ENCODE results near the gene CERS6.
"Not testable (repeated sequence)": the region's sequence is repeated elsewhere in the genome, so short reads cannot be mapped to it uniquely, and the experiment has no call there.

The CERS6 gene

DNA sequence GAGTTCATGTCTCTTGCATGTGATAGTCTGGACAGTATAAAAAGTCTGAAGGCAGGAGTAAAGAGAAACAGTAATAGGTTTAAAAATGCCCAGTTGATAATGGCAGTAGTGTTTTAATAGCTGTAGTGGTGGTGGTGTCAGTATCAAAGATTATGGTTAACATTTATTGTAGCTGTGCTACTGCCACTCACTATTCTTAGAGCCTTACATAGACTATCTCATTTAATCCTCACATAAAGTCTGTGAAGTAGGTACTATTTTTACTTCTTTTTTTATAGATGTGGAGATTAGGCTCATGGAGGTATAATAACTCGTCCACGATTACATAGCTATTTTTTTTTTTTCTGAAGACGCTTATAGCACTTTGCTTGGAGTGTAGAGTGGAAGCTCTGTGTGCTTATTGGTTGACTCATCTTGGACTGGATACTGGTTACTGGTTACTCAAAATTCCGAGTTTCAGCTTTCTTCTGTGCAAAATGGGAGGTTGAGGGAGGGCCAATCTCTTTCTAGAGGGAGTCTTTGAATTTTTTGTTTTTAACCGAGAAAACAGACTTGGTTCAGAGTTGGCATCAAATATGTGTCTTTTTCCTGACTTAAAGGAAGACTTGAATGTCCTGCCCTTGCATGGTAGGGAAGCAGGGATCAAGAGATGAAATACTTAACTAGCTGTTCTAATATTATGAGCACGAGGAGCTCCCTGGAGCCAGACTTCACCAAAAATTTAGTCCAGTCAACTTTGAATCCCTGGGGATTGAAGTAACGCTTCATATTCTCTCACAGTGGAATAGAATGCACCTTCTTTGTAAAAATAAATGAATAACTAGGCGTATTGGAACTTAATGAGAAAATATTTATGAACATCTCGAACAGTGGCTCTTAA is 27.1 kb downstream of the CERS6 start:
- DNase-seq (no peak), ATAC-seq (replicated peaks) (no peak)
- H3K9me3 Mint-ChIP-seq, result no peaks in the 10 kb centered on the region
- no peak overlapping the region for H3K27ac Mint-ChIP-seq
- no peaks in the 10 kb centered on the region for H3K4me1 Mint-ChIP-seq (ENCODE audit: low read depth in 2 of 2)
- no peaks in the 10 kb centered on the region for H3K27me3 Mint-ChIP-seq
- H3K4me3 Mint-ChIP-seq, result no peak overlapping the region
- peaks cover 3% of the 10 kb centered on the region for H3K36me3 Mint-ChIP-seq (ENCODE audit: insufficient read depth)

DNA sequence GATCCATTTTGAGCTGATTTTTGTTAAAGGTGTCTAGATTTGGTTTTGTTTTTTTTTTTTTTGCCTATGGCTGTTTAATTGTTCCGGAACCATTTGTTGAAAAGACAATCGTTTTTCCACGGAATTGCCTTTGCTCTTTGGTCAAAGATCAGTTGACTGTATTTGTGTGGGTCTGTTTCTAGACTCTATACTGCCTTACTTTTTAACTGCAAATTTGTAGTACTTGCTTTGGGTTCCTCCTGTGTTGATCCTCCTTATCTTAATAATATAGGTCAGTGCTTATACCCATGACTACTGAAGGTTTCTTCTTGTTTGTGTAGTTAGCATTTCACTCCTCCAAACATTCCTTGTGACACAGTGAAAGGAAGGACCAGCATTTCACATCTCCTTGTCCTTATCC is 30.4 kb downstream of the CERS6 start:
- ATAC-seq (replicated peaks) (no peak), DNase-seq (no peak)
- Mint-ChIP-seq H3K4me3 (no peak overlapping the region), H3K27ac (no peak overlapping the region), H3K36me3 (ENCODE audit: insufficient read depth) (no peaks in the 10 kb centered on the region), H3K27me3 (no peaks in the 10 kb centered on the region), H3K9me3 (no peaks in the 10 kb centered on the region), H3K4me1 (ENCODE audit: low read depth in 2 of 2) (peaks cover 11 to 12% of the 10 kb centered on the region in 2 donors)

DNA sequence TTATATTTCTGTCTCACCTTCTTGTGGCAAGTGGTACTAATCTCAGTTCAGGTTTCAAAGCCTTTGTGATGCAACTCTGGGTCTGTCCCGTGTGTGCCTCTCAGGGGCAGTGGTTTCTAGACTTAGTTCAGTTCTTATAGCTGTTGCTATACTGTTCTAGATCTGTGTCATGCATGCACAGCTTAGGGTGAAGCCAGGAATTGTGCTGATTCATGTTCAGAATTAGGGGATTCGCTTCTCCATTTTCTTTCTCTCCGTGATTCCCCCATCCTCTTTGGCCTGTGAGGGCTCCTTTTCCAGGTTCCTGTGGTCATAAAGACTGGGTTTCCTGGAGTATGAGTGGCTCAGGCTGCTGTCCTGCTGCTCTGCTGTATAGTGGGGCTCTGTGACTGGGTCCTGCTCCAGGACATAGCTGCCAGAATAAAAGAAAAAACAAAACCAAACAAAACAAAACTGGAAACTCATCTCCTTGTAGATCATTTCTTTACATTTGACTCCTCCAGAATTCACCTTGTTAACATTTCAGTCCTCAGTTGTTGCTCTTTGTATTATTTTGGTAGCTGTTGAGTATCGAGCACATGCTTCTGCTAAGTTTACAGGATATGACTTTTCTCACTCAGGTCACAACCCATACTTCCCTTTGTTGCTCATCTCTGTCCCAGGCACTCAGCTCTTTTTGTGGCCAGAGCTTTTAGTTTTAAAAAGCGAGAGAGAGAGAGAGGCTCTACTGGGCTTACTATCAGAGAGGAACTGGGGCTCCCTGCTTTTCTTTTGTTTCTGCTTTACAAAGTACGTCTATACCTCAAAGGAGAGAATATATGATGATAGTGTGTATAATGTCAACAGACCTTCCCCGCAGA is 34.2 kb downstream of the CERS6 start:
- no peaks in the 10 kb centered on the region for H3K9me3 Mint-ChIP-seq
- DNase-seq (peak in 1 of 3 experiments; percentile 7), ATAC-seq (replicated peaks) (peak; percentile 84)
- H3K4me1 Mint-ChIP-seq (ENCODE audit: low read depth in 2 of 2), result peaks cover 18 to 20% of the 10 kb centered on the region in 2 donors
- H3K27me3 Mint-ChIP-seq, result peaks cover 0 to 5% of the 10 kb centered on the region in 2 donors
- no peaks in the 10 kb centered on the region for H3K36me3 Mint-ChIP-seq (ENCODE audit: insufficient read depth)
- H3K4me3 Mint-ChIP-seq, result peak overlapping the region; percentile 63 to 66
- peak overlapping the region; percentile 29 to 89 for H3K27ac Mint-ChIP-seq

DNA sequence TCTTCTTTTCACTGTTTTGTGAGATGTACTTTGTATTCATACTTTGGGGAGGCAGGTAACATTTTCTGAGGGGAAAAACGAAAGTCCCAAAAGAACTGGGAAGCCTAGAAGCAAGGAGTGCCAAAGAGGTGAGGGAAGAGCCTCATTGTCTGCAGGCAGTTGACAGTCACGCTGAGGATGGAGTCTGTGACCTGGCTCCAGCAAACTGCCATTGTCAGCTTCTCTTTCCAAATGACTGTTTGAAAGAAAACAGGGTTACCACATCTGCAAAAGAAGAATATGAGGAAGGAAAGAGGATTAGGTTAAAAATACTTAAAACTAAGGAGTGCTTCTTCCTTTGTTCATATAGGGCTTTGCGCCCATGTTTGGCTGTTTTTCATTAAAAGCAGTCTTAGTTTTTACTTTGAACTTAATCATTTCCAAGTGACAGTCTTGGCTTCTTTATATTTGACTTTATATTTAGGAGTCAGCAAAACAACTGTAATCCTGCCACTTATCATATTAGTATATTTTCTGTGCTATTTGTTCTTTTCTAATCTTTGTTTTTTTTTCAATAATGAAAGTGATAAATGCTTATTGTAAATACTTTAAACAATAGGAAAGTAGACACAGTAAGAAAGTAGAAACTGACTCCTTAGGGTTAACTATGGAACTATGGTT is 35.0 kb downstream of the CERS6 start:
- DNase-seq, result no peak
- H3K36me3 Mint-ChIP-seq (ENCODE audit: insufficient read depth), result no peaks in the 10 kb centered on the region
- H3K9me3 Mint-ChIP-seq, result no peaks in the 10 kb centered on the region
- peak overlapping the region; percentile 29 to 89 for H3K27ac Mint-ChIP-seq
- H3K4me3 Mint-ChIP-seq, result peak overlapping the region; percentile 63 to 66
- ATAC-seq (replicated peaks), result peak; percentile 30
- H3K27me3 Mint-ChIP-seq, result peaks cover 0 to 5% of the 10 kb centered on the region in 2 donors
- peaks cover 20 to 21% of the 10 kb centered on the region in 2 donors for H3K4me1 Mint-ChIP-seq (ENCODE audit: low read depth in 2 of 2)

DNA sequence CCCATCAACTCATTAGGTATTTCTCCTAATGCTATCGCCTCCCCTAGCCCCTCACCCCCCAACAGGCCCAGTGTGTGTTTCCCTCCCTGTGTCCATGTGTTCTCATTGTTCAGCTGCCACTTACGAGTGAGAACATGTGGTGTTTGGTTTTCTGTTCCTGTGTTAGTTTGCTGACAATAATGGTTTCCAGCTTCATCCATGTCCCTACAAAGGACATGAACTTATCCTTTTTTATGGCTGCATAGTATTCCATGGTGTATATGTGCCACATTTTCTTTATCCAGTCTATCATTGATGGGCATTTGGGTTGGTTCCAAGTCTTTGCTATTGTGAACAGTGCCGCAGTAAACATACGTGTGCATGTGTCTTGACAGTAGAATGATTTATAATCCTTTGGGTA is 35.7 kb downstream of the CERS6 start:
- not testable (repeated sequence) for ATAC-seq (replicated peaks); DNase-seq; H3K36me3 Mint-ChIP-seq (ENCODE audit: insufficient read depth); H3K27me3 Mint-ChIP-seq; H3K9me3 Mint-ChIP-seq
- H3K4me3 Mint-ChIP-seq, result peak overlapping the region in 1 of 2 donors; percentile 66
- peak overlapping the region in 1 of 2 donors; percentile 29 for H3K27ac Mint-ChIP-seq
- peaks cover 20 to 21% of the 10 kb centered on the region in 2 donors for H3K4me1 Mint-ChIP-seq (ENCODE audit: low read depth in 2 of 2)

DNA sequence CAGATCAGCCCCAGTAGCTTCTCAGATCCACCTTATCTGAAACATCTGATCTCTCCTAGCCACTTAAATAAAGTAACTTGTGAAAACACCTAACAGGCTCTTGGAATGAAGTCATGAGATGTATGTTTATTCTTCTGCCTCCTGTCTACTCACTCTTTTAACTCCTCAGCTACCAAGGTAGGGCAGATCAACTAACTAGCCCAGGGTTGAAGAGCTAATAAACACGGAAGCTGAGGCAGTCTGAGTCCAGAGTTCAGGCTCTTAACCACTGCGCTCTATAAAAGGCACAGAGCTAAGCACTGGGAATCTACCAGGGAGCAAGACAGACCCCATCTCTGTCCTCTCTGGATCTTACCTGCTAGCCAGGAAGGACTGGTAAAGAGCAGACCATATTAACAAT is 37.1 kb downstream of the CERS6 start:
- not testable (repeated sequence) for H3K27ac Mint-ChIP-seq; H3K36me3 Mint-ChIP-seq (ENCODE audit: insufficient read depth); H3K9me3 Mint-ChIP-seq; DNase-seq; H3K4me3 Mint-ChIP-seq; ATAC-seq (replicated peaks)
- Mint-ChIP-seq H3K27me3 (peaks cover 7 to 16% of the 10 kb centered on the region in 2 donors), H3K4me1 (ENCODE audit: low read depth in 2 of 2) (peaks cover 20 to 22% of the 10 kb centered on the region in 2 donors)

DNA sequence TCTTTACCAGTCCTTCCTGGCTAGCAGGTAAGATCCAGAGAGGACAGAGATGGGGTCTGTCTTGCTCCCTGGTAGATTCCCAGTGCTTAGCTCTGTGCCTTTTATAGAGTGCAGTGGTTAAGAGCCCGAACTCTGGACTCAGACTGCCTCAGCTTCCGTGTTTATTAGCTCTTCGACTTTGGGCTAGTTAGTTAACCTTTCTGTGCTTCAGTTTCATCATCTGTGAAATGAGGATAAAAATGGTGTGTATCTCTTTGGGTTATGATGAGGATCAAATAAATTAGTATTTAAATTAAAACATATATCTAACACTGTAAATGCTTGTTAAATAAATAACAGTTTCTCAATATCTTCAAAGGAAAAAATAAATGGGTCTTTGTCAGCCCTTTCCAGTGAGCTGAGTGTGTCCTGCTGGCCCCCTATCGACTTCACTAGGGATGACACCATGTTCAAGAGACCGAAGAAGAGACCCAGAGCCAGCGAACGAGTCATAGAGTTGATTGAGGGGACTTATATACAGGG is 38.2 kb downstream of the CERS6 start:
- H3K36me3 Mint-ChIP-seq (ENCODE audit: insufficient read depth), result no peaks in the 10 kb centered on the region
- DNase-seq (no peak), ATAC-seq (replicated peaks) (no peak)
- H3K4me1 Mint-ChIP-seq (ENCODE audit: low read depth in 2 of 2), result peaks cover 20 to 24% of the 10 kb centered on the region in 2 donors
- H3K9me3 Mint-ChIP-seq, result no peaks in the 10 kb centered on the region
- no peak overlapping the region for H3K4me3 Mint-ChIP-seq
- peaks cover 7 to 20% of the 10 kb centered on the region in 2 donors for H3K27me3 Mint-ChIP-seq
- no peak overlapping the region for H3K27ac Mint-ChIP-seq

DNA sequence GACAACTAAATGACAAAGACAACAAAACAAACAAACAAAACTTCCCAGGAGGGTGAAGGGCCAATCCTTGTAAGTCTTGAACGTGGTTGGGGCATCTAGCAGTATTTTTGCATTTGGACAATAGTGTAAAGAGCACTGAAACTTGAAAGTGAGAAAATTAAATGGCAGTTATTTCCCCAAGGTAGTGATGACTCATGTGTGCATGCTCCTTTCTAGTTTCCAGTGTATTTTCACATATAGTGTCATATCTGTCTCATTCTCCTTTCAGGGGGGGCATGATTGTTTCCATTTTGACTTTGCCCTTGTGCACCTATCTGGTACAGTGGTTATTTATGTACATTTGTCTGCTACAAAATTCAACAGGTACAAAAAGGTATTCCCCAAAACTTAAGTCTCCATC is 39.5 kb downstream of the CERS6 start:
- Mint-ChIP-seq H3K27ac (no peak overlapping the region), H3K9me3 (no peaks in the 10 kb centered on the region), H3K4me1 (ENCODE audit: low read depth in 2 of 2) (peaks cover 14 to 17% of the 10 kb centered on the region in 2 donors), H3K27me3 (peaks cover 7 to 20% of the 10 kb centered on the region in 2 donors), H3K4me3 (no peak overlapping the region), H3K36me3 (ENCODE audit: insufficient read depth) (no peaks in the 10 kb centered on the region)
- DNase-seq (no peak), ATAC-seq (replicated peaks) (no peak)

DNA sequence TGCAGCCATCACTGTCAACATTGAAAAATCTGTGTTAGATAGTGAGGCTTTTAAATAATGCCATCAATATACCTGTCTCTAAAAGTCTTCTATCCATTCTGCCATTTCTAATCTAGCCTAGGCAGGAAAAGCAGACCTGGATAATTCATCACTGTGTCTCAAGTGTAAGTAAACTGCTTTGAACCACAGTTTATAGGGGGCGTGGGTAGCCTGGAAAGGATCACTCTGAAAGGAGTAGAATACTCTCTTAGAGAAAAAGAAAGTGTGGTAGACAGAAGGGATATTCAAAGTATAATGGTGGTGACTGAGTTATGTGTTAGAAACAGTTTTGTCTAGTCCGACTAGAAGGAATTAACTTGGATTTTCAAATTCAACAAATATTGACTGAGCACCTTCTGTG is 40.8 kb downstream of the CERS6 start:
- DNase-seq (no peak), ATAC-seq (replicated peaks) (no peak)
- H3K36me3 Mint-ChIP-seq (ENCODE audit: insufficient read depth), result no peaks in the 10 kb centered on the region
- H3K27ac Mint-ChIP-seq, result no peak overlapping the region
- no peak overlapping the region for H3K4me3 Mint-ChIP-seq
- peaks cover 7 to 20% of the 10 kb centered on the region in 2 donors for H3K27me3 Mint-ChIP-seq
- no peaks in the 10 kb centered on the region for H3K9me3 Mint-ChIP-seq
- peaks cover 7 to 8% of the 10 kb centered on the region in 2 donors for H3K4me1 Mint-ChIP-seq (ENCODE audit: low read depth in 2 of 2)

DNA sequence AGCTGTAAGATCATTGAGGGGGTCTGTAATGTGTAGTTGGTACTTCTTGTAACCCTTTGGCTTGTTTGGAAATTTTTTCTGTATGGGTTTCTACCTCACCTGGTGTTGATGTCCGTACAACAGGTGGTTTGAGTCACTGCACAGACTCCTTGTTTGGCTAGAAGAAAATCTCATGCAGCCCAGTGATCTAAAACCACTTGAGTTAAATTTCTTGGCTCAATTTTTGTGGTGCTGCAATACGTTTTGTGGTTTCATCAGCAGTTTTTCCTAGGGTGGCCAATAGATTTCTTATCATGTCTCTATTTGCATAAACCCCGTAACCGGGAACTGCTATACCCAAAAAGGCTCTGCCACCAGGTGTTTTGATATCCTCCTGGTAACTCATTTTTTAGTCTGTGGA is 43.4 kb downstream of the CERS6 start:
- Mint-ChIP-seq H3K4me1 (ENCODE audit: low read depth in 2 of 2) (peaks cover 0 to 6% of the 10 kb centered on the region in 2 donors), H3K9me3 (no peaks in the 10 kb centered on the region), H3K27me3 (peaks cover 7 to 15% of the 10 kb centered on the region in 2 donors), H3K4me3 (no peak overlapping the region), H3K36me3 (ENCODE audit: insufficient read depth) (no peaks in the 10 kb centered on the region), H3K27ac (no peak overlapping the region)
- DNase-seq (no peak), ATAC-seq (replicated peaks) (no peak)

DNA sequence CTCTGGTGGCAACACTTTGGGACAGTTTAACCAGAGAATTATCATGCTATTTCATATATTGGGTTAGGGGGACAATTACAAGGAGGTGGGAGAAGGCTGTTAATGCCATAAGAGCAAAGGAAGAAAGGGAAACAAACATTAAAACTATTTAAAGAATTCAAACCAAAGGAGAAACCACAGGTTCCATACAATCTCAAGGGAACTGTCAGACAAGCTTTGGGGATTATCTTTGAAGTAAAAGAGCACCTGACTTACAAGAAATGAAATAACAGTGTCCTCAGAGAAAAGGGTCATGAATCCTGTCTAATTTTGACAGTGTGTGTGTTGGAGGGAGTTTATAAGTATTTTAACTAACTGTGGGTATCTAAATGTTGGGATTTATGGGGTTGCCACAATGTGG is 44.4 kb downstream of the CERS6 start:
- ATAC-seq (replicated peaks), result no peak
- Mint-ChIP-seq H3K9me3 (no peaks in the 10 kb centered on the region), H3K4me3 (no peak overlapping the region), H3K27ac (no peak overlapping the region), H3K27me3 (peaks cover 7 to 15% of the 10 kb centered on the region in 2 donors), H3K4me1 (ENCODE audit: low read depth in 2 of 2) (peaks cover 0 to 6% of the 10 kb centered on the region in 2 donors), H3K36me3 (ENCODE audit: insufficient read depth) (no peaks in the 10 kb centered on the region)
- no peak for DNase-seq

DNA sequence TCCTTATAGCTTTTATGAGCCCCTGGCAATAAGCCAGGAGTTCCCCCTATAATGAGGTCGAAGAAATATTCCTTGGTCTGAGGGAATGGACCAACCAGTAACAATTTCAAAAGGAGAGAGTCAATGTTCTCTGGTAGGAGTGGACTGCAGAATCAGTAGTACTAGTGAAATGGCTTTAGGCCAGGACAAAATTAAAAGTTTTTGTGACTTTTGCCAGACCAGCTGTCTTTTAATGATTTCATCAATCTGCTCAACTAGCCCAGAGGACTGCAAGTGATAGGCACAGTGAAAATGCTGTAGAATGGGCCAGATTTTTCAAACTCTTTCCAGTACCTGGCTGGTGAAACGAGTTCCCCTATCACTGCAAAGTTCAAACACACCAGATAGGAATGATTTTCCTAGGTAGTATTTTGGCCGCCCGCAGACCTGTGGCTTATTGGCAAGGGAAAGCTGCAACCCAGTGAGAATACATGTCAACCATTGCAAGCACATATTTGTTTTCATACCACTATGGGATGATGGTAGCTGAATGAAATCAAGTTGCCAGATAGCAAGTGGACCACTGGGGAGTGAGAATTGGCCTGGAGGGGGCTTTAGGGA is 45.5 kb downstream of the CERS6 start:
- no peaks in the 10 kb centered on the region for H3K9me3 Mint-ChIP-seq
- H3K27ac Mint-ChIP-seq, result no peak overlapping the region
- no peak for DNase-seq
- H3K27me3 Mint-ChIP-seq, result peaks cover 7 to 15% of the 10 kb centered on the region in 2 donors
- peaks cover 0 to 3% of the 10 kb centered on the region in 2 donors for H3K4me1 Mint-ChIP-seq (ENCODE audit: low read depth in 2 of 2)
- no peaks in the 10 kb centered on the region for H3K36me3 Mint-ChIP-seq (ENCODE audit: insufficient read depth)
- no peak overlapping the region for H3K4me3 Mint-ChIP-seq
- ATAC-seq (replicated peaks), result no peak

DNA sequence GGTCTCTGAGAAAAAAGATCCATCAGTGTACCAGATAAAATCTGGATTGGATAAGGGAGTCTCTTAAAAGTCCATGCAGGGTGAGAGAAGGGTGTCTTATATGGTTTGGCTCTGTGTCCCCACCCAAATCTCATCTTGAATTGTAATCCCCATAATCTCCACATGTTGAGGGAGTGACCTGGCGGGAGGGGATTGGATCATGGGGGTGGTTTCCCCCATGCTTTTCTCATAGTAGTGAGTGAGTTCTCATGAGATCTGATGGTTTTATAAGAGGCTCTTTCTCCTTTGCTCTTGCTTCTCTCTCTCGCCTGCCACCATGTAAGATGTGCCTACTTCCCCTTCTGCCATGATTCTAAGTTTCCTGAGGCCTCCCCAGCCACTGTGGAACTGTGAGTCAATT is 46.8 kb downstream of the CERS6 start:
- H3K36me3 Mint-ChIP-seq (ENCODE audit: insufficient read depth); H3K4me1 Mint-ChIP-seq (ENCODE audit: low read depth in 2 of 2); DNase-seq; H3K27me3 Mint-ChIP-seq; H3K27ac Mint-ChIP-seq; H3K9me3 Mint-ChIP-seq; H3K4me3 Mint-ChIP-seq; ATAC-seq (replicated peaks): not testable (repeated sequence)
